ENCODE data around the gene CPNE4.

The CPNE4 gene

DNA sequence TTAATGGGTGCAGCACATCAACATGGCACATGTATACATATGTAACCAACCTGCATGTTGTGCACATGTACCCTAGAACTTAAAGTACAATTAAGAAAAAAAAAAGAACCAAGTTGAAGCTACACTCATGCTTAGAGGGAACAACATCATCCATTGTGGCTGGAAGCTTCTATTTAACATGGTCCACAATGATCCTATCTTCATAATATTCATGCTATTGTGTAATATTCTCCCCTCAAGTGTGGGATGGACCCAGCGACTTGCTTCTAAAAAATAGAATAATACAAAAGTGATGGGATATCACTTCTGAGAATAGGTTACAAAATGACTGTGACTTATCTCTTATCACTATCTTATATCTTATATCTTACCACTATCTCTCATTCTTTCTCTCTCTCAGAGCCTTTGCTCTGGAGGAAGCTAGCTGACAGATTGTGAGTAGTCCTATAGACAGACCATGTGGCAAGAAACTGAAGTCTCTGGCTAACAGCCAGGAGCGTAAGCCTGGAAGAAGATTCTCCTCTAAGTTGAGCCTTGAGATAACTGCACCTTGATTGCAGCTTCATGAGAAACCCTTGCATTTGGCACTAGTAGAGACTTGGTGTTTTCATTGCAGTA is 333.6 kb downstream of the CPNE4 start:
- DNase-seq (ENCODE audit: low read depth in 2 of 2): no peak

DNA sequence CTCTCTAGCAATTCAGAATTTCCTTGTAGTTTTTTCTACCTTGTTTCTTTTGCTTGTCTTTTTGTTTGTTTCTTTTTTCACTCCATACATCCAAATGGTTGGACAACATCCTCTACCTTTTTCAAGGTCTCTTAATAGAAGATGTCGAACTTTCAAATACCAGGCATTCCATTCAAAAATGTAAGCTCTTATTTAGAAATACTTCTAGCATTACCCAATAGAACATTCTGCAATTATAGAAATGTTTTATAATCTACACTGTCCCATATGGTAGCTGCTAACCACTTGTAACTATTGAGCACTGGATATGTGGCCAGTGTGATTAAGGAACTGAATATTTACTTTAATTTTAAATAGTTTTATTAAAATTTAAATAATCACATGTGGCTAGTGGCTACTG is 335.8 kb downstream of the CPNE4 start:
- DNase-seq (ENCODE audit: low read depth in 2 of 2): no peak

DNA sequence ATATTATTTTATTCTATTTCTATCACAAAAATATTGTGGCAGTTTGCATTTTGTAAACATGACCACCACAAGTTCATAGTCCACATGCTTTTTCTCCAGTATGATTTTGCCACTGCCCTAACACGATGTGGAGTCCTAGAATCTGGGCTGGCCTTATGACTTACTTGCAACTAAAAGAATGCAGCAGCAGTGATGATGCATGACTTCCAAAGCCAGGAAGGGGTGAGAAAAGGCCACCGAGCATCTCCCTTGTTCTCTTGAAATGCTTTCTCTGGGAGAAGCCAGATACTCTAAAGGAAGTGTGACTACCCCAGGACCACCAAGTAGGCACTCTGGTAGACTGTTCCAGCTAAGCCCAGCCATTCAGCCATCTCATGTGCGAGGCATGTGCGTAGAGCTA is 340.4 kb downstream of the CPNE4 start:
- DNase-seq (ENCODE audit: low read depth in 2 of 2): no peak

DNA sequence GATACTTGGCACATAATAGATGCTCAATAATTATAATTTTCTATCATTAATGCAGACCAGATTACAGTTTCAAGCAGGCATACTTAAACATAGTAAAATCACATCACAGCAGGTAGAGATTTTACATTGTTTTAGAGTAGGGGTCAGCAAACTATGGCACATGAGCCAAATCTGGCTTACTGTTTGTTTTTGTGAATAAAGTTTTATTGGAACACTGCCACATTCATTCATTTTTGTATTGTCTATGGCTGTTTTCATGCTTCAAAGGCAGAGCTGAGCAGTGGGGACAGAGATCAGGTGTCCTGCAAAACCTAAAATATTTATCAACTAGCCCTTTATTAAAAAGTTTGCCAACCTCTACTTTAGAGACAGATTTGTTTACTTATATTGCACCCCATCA is 342.5 kb downstream of the CPNE4 start:
- no peak for DNase-seq (ENCODE audit: low read depth in 2 of 2)

DNA sequence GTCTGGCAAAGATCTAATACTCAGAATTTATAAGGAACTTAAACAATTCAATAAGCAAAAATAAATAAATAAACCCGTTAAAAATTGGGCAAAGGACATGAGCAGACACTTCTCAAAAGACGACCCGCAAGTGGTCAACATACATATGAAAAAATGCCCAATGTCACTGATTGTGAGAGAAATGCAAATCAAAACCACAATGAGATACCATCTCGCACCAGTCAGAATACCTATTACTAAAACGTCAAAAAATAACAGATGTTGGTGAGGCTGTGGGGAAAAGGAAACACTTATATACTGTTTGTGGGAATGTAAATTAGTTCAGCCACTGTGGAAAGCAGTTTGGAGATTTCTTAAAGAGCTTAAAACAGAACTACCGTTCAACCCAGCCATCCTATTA is 344.0 kb downstream of the CPNE4 start:
- no peak for DNase-seq (ENCODE audit: low read depth in 2 of 2)

DNA sequence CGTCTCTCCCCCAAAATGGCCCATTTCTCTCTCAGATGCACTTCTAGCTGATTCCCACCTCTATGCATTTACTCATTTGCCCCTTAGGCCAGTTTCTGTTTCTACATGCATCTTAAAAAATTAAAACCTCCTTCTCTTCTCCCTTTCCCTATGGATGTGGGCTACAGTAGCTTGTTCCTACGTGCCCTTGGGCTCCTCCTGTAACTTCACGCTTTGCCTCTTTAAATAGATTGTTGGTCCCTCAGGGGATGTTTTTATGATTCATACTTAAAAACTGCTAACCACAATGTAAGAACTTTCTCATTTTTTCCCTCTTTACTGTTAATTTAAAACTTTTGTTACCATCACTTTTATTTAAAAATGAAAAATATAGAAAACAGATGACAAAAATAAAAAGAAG is 346.4 kb downstream of the CPNE4 start:
- DNase-seq (ENCODE audit: low read depth in 2 of 2): no peak

DNA sequence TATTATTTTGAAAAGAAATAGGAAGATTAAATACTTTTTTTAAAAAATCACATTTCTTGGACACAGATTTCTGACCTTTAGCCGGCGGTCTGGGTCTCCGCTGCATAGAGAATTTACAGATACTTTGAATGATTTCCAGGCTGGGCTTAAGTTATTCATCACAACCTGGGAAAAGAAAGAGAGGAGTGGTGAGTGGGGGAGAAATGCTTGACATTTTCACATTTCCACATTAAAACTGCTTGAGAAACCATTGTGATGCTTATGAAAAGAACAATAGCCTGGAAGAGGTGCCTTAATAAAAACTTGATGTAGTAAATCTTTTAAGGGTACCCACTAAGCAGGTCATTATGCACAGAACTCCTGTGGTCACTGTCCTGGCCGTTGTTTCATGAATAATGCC is 365.2 kb downstream of the CPNE4 start:
- DNase-seq (ENCODE audit: low read depth in 2 of 2): no peak

DNA sequence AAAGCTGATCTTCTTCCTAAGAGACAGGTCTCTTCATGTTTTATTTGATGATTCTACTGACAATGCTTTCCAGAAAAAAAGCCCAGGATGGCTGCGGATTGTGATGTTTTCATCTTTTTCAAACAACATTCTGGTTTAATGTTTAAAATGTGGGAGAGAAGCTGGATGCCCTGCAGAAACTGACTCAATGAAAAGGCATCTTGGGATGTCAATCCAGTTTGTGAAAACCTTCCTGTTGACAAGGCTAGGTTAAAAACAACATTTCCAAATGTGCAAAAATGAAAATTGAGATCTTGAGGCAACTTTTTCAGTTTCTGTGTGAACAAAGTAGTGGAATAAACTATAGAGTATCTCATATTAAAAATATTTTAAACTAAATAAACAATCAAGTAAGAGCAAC is 376.0 kb downstream of the CPNE4 start:
- DNase-seq (ENCODE audit: low read depth in 2 of 2): no peak

DNA sequence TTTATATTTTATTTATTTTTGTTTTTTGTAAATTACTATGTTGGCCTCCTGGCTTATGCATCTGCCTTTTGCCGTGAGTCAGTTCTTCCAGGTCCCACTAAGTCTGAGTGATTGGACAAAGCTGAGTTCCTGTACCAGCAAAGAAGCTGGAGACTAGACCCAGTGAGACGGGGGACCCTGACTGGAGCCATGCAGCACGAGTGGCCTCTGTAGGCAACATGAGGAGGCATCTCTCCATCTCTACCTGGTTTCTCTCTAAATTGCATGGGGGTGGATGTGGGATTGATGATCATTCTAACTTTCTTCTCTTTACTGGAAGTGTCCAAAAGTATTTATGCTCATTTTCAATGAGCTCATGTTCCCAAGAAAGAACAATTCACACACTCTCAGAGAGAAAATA is 376.7 kb downstream of the CPNE4 start:
- no peak for DNase-seq (ENCODE audit: low read depth in 2 of 2)

DNA sequence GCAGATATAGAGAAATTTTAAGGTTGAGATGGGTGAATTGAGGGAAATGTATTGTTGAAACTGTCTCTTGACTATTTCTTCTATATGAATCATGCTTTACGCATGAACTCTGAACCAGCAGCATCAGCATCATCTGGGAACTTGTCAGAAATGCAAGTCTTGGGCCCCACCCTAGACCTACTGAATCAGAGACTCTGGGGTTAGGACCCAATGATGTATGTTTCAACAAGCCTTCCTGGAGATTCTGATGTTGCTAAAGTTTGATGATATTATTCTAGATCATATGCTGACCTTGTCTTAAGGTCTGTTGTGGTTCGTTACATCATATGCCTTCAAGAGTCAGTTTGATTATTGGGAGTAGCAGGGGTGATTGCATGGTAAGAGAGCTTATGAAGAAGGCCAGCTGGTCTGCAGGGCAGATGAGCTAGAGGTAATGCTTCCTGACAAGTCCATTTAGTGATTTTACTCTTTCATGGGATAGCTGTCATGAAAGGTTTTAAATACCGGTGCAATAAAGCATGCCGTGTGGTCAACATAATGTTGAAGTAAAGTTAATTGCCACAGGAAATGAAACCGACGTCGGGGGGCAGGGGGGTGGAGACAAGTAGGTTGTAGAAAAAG is 379.6 kb downstream of the CPNE4 start:
- DNase-seq (ENCODE audit: low read depth in 2 of 2): no peak

DNA sequence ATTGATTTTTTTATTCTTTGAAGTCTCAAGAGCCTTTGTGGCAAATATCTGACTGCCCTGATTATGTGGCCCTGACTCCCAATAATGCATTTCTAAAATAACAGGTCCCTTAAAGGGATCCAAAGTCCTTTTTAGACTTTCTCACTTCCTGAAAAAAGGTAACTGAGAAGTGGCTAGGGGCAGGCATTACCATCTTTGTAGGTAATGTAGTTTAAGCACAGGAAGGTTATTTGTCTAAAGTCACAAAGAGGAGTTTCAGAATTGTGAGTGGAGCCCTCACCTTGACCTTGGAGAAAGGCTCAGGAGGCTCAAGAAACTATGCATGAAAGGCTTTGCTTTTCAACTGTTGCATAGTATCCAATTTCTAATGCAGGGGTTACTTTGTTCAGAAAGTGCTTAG is 389.2 kb downstream of the CPNE4 start:
- DNase-seq (ENCODE audit: low read depth in 2 of 2): no peak

DNA sequence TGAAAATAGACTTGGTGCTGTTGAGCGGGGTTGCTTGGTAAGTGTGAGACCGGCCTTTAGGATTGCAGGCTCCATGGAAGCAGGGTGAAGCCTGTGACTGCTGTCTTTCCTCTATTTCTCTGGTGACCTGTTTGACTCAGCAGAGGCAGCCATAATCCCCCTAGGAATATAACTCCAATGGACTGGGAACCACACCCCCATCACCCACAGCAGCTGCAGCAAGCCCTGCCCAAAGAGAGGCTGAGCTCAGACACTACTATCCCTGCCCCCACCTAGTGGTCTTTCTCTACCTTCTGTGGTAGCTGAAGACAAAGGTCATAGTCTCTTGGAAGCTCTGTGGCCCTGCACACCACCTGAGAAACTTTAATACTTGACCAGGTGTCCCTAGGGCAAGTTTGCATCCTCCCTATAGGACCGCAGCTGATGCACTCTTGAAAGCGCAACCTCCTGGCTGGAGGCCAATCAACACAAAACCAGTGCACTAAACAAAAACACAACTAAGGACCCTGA is 398.5 kb downstream of the CPNE4 start:
- no peak for DNase-seq (ENCODE audit: low read depth in 2 of 2)

DNA sequence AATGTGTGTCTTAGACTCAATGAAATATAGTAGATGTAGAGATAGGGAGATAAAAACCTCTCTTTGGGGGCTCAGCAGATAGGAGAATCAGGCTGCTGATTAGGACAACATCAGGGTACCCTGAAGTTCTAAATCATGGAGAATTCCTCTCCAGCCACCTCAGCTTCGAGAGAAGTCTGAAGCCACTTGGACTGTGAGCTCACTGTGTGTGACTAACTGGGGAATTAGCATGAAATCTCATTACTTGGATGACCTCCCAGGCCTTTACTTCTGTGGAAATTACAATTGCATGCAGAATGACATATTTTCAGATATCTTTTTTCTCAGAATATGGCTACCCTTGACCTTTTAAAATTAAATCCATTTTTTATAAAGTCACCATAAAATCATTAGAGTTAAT is 404.0 kb downstream of the CPNE4 start:
- no peak for DNase-seq (ENCODE audit: low read depth in 2 of 2)

DNA sequence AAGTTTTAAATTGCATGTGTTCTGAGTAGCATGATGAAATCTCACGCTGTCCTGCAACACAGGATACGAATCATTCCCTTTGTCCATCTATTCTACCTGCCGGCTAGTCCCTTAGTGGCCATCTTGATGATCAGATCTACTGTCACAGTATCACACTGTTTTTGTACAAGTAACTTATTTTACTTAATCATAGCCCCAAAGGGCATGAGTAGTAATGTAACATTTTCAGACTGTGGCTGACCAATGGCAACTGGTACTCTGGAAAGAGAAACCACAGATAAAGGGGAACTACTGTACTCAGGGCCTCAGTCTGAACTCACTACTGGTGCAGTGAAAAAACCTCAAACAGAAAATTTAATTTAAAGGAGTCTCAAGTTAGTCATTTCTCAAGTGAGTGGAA is 404.7 kb downstream of the CPNE4 start:
- DNase-seq (ENCODE audit: low read depth in 2 of 2): no peak

DNA sequence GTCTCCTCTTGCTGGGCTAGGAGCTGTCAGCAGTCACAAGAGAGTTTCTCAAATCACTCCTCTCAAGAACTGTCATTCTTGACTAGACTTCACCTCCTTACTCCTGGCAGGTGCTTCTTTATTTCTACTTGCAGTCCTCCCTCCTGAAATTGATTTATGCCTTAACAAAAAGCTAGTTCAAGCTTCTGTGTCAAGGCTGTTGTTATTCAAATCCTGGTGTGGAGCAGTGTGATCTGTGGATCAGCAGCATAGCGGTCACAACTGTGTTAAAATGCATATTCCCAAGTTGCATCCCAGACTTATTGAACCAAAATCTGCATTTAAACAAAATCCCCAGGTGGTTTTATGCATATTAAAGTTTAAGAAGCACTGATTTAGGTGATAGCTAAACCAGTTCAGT is 411.4 kb downstream of the CPNE4 start:
- DNase-seq (ENCODE audit: low read depth in 2 of 2): no peak

DNA sequence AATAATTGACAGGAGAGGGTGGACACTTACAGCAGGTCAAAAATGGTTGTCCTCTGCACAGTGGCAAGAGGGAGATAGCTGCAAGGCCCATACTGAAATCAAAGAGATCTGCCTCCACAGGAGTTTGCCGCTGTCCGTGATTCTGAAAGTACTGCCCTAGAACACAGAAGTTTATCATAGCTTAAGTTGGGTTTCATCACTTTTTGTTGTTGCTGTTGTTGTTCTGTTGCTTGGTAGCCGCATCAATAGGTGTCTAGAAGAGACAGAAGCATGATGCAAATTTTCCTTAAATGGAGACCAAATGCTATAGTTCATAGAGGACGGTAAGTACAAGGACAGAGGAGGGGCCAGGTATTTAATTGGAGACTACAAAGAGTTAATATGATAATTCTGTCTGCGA is 412.1 kb downstream of the CPNE4 start:
- DNase-seq (ENCODE audit: low read depth in 2 of 2): no peak

DNA sequence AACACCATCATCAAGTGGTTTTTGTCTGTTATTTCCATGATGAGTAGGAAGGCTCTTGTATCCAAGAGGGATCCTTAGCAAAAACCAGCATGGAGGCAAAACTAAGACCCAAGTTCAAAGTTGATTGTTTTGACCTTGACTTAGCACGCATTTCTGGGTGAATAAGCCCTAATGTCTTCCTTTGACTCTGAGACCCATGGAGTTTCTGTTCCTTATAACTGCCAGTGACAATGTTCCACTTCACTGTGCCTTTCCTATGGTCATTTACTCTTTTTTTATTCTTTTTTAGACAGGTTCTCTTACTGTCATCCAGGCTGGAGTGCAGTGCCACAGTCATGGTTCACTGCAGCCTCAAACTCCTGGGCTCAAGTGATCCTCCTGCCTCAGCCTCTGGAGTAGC is 413.8 kb downstream of the CPNE4 start:
- DNase-seq (ENCODE audit: low read depth in 2 of 2): no peak

DNA sequence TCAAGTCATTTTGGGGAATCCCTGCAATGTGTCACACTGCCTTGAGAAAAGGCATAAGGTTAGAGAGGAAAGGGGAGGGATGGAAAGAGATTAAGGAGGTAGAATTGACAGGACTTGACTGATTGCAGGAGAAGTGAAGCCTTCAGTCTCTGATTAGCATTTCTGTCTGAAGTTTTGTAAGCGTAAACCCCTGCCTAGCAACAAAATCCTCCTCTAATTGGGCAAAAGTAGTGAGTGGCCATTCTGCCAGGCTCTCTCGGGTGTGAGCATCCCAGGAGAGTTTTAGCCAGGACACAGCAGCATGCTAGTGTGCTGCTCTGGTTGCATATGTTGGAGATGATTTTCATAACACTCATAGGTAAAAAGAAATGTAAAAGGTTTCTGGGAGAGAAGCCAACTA is 415.0 kb downstream of the CPNE4 start:
- DNase-seq (ENCODE audit: low read depth in 2 of 2): no peak

DNA sequence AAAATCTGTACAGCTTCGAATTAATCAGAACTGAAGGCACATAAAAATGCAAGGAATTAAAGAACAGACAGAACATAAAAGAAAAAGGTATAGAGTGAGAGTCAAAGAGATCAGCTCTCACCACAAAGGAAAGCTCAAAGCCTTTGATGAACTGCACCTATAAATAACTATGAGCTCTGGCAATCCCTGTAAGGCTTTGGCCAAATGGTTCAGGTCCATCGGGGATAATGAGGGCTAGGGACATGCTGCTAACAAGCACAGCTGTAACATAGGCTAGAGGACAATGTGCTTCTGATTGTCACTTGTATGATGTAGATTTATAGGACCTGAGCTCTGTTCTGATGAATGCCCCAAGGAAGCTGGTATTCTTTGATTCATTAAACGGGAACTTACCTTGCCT is 418.1 kb downstream of the CPNE4 start:
- DNase-seq (ENCODE audit: low read depth in 2 of 2): no peak

DNA sequence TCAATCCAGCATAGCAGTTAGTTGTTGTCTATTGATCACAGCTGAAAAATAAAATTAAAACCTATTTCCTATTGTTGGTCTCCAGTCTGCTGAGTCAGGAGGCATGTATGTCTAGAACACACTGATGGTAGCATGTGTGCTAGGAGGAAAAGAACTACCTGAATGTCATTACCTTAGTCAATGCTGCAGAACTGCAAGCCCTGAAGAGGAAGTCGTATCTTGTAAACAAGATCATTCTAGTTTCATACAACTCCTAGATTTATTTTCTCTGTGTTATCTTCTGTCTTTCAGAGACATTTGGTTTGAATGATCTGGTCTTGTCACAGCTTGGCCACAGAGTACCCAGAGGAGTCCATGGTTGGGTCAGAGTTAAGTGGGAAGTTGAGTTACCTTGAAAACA is 422.1 kb downstream of the CPNE4 start:
- DNase-seq (ENCODE audit: low read depth in 2 of 2): no peak

DNA sequence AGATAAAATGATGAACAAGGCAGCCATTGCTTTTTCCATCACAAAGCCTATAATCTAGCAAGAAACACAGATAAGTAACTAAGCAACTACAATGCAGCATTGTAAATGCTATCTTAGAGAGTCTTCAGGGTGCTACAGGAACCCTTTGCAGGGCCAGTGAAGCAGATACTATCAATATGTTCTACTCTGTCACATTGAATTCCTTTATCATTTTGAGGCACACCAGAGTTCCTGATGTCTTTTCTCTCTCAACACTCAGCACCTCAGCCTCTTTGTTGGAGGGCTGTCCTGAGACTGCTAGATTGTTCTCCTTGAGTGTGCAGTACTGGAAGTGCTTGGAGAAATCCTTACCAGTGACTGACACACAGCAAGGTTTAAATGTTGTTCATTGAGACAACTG is 424.6 kb downstream of the CPNE4 start:
- DNase-seq (ENCODE audit: low read depth in 2 of 2): no peak

DNA sequence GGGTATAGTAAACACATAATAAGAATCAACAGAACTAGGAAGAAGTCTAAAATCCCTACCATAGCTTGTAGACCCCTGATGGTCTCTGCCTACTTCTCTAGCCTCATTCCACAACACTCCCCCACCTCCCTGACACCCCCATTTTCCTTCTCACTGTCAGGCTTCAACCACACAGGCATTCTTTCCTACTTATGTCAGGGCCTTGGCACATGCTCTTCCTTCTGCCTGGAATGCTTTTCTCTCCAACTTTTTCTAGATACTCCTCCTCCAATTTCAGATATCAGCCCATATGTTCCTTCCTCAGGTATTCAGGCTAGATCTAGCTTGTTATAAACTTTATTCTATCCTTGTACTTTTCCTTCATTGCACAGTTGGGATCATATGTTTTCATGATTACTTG is 426.1 kb downstream of the CPNE4 start:
- DNase-seq (ENCODE audit: low read depth in 2 of 2): no peak

DNA sequence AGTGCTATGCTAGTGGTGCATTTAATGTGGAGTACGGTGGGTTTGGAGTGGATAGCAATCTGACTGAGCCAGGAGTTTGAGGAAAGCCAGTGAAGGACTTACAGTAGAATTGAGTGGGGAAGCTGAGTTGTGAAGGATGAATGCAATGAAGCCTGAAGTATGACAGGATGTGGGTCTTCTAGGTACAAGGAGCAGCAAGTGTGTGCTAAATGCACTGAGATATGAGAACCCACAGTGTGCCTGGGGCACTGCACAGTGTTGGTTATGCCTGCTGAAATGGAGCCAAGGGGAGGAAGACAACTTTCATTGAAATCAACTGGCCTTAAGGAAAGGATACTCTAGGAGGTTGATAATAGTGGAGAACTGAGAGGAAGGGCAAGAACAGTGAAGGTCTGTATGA is 426.5 kb downstream of the CPNE4 start:
- no peak for DNase-seq (ENCODE audit: low read depth in 2 of 2)

DNA sequence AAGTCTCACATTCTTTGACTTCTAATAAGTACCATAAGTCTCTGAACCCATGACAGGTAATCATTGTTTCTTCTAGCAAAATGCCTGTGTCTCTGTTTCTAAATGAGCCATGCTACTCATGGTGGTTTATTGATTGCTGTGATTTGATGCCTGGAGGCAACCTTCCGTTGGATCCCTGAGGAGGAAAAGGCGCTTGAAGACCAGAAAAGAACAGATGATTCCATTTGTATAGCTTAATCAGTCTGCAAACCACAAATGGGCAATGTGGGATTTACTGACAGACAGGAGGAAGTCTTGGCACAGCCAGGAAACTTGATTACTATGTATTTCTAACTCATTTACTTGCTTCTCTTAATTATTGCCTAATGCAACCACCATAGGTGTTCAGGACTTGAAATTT is 428.9 kb downstream of the CPNE4 start:
- no peak for DNase-seq (ENCODE audit: low read depth in 2 of 2)
